Measurements from ENCODE around the gene ZBP1.

DNA sequence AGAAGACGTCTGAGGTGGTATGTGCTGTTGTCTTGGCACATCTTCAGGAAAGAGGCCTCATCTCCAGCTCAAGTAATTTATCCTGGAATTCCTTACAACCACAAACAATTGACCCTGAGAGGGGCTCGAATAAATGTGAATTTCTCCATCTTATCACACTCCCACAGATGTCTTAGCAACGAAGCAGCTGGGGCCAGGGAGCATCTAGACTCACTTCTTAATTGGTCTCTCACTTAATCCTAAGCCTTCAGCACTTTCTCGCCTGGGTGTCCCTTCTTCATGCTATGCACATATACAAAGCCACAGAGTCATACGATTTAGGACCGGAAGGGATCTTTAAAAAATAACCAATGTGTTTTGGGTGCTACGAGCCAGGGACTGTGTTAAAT, 32.2 kb downstream of the ZBP1 start:
- TF ChIP-seq, protein P1, sequence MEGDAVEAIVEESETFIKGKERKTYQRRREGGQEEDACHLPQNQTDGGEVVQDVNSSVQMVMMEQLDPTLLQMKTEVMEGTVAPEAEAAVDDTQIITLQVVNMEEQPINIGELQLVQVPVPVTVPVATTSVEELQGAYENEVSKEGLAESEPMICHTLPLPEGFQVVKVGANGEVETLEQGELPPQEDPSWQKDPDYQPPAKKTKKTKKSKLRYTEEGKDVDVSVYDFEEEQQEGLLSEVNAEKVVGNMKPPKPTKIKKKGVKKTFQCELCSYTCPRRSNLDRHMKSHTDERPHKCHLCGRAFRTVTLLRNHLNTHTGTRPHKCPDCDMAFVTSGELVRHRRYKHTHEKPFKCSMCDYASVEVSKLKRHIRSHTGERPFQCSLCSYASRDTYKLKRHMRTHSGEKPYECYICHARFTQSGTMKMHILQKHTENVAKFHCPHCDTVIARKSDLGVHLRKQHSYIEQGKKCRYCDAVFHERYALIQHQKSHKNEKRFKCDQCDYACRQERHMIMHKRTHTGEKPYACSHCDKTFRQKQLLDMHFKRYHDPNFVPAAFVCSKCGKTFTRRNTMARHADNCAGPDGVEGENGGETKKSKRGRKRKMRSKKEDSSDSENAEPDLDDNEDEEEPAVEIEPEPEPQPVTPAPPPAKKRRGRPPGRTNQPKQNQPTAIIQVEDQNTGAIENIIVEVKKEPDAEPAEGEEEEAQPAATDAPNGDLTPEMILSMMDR (conservative IDR thresholded peaks at IDR 0.05; ENCODE audit: low read length): no peak
- TF ChIP-seq EZH2phosphoT487 (IDR thresholded peaks at IDR 0.05; ENCODE audit: borderline replicate concordance): no peak

Data from Loucy (cell line).